ENCODE measurements around the gene KLHDC8A. TPM values are rescaled to one million over a fixed set of nuclear protein-coding genes. Genes with fewer than 3 reads are reported as not detected.

The KLHDC8A gene
- total and polyA plus RNA-seq, 9 of the 15 experiments (the other 6 are each of a cell fraction or from before 2014, with no cell fraction given) = 0.01 to 0.54 (median 0.04) TPM; not detected in 6

DNA sequence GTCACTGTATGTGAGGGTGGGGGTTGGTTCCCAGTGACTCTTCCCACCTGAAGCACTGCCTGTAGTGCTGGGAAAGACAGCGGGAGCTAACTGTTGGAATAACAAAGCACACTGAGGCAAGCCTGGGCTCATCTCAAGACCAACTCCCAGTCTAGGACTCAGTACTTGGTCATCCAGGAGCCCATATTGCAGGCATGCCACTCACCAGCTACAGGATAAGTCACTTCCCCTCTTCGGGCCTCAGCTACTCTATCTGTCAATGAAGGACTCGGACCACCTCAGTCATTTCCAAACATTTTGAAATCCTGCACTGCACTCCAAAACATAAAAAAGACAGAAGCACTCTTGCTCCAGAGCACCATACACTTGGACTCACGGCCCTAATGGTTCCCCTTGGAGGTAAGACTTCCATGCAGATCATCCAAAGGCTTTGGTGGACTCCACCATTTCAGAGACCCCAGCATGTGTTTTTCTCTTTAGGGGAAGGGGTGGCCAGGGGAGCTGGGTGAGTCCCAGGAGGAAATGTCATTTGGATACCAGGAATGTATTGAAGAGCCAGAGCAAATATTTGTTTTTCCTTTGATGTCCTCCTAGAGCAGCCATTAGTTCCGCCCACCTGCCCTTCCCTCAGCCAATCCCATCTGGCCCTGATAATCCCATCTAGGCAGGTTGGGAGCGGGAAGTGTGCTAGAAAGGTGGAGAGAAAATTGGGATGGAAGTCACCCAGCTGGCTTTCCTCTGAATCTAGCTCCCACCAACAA, 38.3 kb downstream of the KLHDC8A start:
- H3K36me3 ChIP-seq (ENCODE audit: control insufficient read depth, insufficient read depth, low read length) = no peaks in the 10 kb centered on the region
- H3K4me2 ChIP-seq (ENCODE audit: insufficient read depth, low read length) = no peak overlapping the region
- H4K20me1 ChIP-seq (replicated peaks; ENCODE audit: control insufficient read depth, insufficient read depth, low read length) = no peaks in the 10 kb centered on the region; the same call in 1 of the 2 replicates
- H3K9ac ChIP-seq (ENCODE audit: insufficient read depth in 1 of 2, low read depth in 2 of 2, low read length in 2 of 2) = no peak overlapping the region
- H3K4me3 ChIP-seq = no peak overlapping the region
- no peak overlapping the region for H2AFZ ChIP-seq (ENCODE audit: low read depth, low read length)
- H3K9me1 ChIP-seq (ENCODE audit: control insufficient read depth, insufficient read depth, low read length) = no peaks in the 10 kb centered on the region
- TF ChIP-seq, protein P1, sequence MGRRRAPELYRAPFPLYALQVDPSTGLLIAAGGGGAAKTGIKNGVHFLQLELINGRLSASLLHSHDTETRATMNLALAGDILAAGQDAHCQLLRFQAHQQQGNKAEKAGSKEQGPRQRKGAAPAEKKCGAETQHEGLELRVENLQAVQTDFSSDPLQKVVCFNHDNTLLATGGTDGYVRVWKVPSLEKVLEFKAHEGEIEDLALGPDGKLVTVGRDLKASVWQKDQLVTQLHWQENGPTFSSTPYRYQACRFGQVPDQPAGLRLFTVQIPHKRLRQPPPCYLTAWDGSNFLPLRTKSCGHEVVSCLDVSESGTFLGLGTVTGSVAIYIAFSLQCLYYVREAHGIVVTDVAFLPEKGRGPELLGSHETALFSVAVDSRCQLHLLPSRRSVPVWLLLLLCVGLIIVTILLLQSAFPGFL (CRISPR knock-in tag; IDR thresholded peaks at IDR 0.05) = no peak
- TF ChIP-seq SIRT6 (IDR thresholded peaks at IDR 0.05; ENCODE audit: low read depth, low read length) (no peak), PCBP1 (IDR thresholded peaks at IDR 0.05; ENCODE audit: low read depth, low read length, poor library complexity, severe bottlenecking) (no peak), ZNF830 (CRISPR knock-in tag; IDR thresholded peaks at IDR 0.05) (no peak), CXXC5 (CRISPR knock-in tag; IDR thresholded peaks at IDR 0.05) (no peak), ERF (CRISPR knock-in tag; IDR thresholded peaks at IDR 0.05) (no peak)
- TF ChIP-seq, protein P2, sequence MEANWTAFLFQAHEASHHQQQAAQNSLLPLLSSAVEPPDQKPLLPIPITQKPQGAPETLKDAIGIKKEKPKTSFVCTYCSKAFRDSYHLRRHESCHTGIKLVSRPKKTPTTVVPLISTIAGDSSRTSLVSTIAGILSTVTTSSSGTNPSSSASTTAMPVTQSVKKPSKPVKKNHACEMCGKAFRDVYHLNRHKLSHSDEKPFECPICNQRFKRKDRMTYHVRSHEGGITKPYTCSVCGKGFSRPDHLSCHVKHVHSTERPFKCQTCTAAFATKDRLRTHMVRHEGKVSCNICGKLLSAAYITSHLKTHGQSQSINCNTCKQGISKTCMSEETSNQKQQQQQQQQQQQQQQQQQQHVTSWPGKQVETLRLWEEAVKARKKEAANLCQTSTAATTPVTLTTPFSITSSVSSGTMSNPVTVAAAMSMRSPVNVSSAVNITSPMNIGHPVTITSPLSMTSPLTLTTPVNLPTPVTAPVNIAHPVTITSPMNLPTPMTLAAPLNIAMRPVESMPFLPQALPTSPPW (CRISPR knock-in tag; IDR thresholded peaks at IDR 0.05) = no peak
- TF ChIP-seq, protein P3, sequence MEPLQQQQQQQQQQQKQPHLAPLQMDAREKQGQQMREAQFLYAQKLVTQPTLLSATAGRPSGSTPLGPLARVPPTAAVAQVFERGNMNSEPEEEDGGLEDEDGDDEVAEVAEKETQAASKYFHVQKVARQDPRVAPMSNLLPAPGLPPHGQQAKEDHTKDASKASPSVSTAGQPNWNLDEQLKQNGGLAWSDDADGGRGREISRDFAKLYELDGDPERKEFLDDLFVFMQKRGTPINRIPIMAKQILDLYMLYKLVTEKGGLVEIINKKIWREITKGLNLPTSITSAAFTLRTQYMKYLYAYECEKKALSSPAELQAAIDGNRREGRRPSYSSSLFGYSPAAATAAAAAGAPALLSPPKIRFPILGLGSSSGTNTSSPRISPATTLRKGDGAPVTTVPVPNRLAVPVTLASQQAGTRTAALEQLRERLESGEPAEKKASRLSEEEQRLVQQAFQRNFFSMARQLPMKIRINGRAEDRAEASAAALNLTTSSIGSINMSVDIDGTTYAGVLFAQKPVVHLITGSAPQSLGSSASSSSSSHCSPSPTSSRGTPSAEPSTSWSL (CRISPR knock-in tag; IDR thresholded peaks at IDR 0.05; ENCODE audit: borderline replicate concordance) = no peak
- TF ChIP-seq, protein P4, sequence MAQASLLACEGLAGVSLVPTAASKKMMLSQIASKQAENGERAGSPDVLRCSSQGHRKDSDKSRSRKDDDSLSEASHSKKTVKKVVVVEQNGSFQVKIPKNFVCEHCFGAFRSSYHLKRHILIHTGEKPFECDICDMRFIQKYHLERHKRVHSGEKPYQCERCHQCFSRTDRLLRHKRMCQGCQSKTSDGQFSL (CRISPR knock-in tag; IDR thresholded peaks at IDR 0.05) = no peak
- TF ChIP-seq, protein P4 (tag; IDR thresholded peaks at IDR 0.05) = no peak
- peaks cover 21 to 59% of the 10 kb centered on the region in 2 experiments for H3K27me3 ChIP-seq (ENCODE audit: control insufficient read depth in 2 of 2, insufficient read depth in 2 of 2, low read length in 2 of 2)
- 4% methylated on average over 6 of the region's 6 CpGs for WGBS (ENCODE audit: insufficient coverage, low coverage, missing lambda C conversion rate)
- H3K9me3 ChIP-seq (replicated peaks; ENCODE audit: control insufficient read depth, insufficient read depth, low read depth, low read length) = no peaks in the 10 kb centered on the region
- no TSS peak for BruUV-seq (replicated peaks)
- CTCF ChIA-PET (ENCODE audit: low intra/inter-chr PET ratio) = no interaction called here
- intact Hi-C loops (cut with micrococcal nuclease) (no loop called here), in situ Hi-C loops (cut with MboI) (no loop called here)
- no peaks in the 10 kb centered on the region for H3K79me2 ChIP-seq (ENCODE audit: control insufficient read depth, insufficient read depth, low read length)
- no peak overlapping the region for H3K27ac ChIP-seq (ENCODE audit: extremely low read depth, low read depth, low read length)
- FAIRE-seq (no peak), ATAC-seq (no peak), DNase-seq (ENCODE audit: extremely low read depth in 1 of 4, low spot score in 3 of 4) (no peak)
- H3K4me1 ChIP-seq (replicated peaks in 1 of 2; ENCODE audit: control insufficient read depth in 2 of 2, insufficient read depth in 2 of 2, low read length in 2 of 2) = peaks cover 3 to 15% of the 10 kb centered on the region in 2 experiments; a peak in 4 of 5 replicates
- POLR2A ChIA-PET = interaction anchor here (0.6 to 1.6 kb wide), 2 partner anchors 15 to 18 kb away, joined by 3 to 5 read pairs; no protein-coding TSS in a partner anchor
